HS-5 (cell line): Measurements from ENCODE around the gene RPS21.

Experiments used
- DNase-seq: peaks from one replicate; pipeline ENCODE4 v3.0.0-alpha.2; 2012; ENCODE audit warnings: low read depth

RPS21 gene

DNA sequence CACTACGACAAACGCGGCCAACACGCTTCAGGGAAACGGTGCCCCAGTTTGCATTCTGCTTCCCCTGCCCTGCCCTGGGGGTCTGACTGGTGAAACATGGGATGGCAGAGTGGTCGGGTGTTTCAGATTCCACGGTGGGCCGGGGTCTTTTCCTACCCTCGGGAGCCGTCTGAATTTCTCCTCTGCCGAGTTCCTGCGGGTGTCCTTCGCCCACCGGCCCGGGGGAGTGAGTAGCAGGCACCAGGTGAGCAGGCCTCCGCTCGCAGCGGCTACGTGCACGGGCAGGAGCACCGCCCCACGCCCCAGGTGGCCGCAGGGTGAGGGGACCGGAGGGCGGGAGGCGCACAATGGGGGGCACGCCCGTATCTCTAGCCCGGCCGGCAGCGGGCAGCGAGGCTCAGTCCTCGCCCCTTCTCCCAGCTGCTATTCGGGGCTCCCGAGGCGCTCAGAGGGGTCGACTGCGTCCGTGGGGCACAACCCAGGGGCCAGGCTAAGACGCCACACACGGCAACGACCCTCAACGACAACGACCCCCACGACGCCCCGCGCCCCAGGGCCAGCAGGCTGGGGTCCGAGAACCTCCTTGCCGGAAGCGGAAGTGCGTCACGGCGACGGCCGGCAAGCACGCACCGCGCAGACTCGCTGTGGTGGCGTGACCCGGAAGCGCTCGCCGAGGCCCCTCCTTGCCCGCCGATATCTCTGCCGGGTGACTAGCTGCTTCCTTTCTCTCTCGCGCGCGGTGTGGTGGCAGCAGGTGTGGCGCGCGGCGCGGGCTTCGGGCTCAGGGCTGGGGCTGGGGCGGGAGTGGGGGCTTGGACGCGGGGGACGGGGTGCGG lies at the start of gene RPS21:
Gene RPS21 (plus strand): TSS at position 721 of the 836 bp plus-strand sequence. CDS start 236 bp downstream, outside the sequence.
- peak; percentile 50 for DNase-seq

DNA sequence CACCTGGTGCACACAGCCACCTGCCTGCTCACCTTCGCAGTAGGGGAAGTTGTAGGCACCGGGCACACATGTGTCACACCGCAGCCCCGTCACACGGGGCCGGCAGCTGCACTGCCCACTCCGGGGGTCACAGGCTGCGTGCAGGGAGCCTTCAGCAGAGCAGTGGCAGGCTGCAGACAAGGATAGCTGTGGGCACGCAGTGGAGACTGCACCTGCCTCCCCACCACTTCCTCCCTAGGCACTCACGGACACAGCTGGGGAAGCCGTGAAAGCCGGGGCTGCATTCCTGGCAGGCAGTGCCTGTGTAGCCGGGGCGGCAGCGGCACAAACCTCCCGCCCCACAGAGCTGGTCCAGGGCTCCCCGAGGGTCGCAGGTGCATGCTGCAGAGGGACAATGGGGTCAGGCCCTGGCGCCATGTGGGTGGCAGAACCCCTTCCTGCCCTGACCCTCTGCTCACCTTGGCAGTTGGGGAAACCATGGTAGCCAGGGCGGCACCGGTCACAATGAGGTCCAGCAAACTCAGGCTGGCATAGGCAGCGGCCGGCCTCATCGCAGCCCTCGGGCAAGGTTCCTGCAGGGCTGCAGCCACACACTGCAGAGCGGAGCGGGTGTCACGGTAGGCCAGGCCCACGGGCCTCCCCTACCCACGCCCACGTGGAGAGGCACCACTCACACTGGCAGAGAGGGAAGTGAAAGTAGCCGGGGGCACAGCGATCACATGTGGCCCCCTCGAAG lies 49.2 kb upstream of the RPS21 start:
- no peak for DNase-seq

DNA sequence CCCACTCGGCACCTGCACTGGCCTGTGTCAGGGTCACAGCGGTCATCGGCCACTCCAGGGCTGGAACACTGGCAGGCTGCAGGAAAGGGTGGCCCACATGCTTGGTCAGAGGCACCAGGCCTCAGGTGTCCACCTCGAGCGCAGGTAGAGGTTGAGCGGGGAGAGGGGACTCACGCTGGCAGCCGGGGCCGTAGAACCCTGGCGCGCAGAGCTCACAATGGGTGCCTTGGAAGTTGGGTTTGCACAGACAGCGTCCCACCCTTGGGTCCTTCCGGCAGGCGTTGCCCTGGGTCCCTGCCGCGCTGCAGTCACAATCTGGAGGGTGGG lies 48.6 kb upstream of the RPS21 start:
- DNase-seq = no peak

DNA sequence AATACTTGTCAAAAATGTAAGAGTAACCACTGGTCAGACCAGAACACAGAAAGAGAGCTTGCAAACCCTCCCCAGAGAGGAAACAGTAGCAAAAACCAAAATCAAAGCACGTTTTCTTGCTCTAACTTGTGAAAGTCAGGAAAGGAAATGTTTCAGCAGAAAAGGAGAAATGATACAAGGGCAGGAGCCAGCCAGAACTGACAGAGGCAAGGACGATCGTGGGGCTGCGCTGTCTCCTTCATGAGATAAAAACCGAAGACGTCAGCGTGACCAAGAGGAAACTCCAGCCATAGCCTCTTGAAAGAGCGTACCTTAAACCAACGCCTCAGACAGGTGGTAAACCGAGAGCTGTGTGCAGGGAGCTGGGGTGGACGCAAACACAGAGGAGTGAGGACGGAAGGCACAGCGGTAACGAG lies 47.2 kb upstream of the RPS21 start:
- DNase-seq = no peak

DNA sequence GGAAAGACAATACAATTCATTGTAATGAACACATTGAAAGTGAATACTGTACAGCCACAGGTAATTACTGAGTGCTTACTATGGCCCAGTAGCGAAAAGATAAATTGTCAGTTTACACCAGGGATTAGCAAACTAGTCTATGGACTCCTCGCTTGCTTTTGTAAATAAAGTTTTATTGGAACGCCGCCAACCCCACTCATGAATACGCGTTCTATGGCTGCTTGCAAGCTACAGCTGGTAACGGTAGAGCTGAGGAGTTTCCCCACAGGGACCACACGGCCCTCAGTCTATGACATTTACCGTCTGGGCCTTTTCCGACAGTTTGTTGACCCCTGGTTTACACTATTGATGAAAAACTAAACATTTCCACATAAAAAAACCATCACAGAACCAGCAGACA lies 44.0 kb upstream of the RPS21 start:
- no peak for DNase-seq

DNA sequence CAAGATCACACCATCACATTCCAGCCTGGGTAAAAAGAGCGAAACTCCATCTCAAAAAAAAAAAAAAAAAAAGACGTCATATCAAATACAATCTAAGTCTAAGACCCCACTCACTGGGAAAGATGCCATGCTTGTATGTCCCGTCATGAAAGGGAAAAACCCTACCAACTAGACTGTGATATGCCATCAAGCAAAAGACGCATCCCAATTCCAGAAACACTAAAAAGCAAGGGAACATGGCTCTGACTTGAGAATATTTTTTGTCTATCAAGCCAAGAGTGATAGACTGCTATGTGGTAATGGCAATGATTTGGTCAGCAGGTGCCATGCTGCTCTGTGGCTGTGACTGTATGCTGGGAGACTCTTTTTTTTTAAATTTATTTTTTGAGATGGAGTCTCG lies 42.8 kb upstream of the RPS21 start:
- DNase-seq = no peak

DNA sequence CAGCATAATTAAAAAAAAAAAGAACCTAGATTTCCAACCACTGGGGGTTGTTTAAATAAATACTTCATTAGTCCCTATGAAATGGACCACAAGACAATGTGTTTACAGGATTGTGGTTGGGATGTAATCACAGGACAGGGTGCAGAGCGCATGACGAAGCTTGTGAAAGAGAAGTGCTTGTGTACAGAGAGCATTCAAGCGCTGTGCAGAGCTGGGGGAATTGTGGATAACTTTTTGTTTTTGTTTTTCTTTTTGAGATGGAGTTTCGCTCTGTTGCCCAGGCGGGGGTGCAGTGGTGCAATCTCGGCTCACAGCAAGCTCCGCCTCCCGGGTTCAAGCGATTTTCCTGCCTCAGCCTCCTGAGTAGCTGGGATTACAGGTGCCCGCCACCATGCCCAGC lies 42.1 kb upstream of the RPS21 start:
- no peak for DNase-seq

DNA sequence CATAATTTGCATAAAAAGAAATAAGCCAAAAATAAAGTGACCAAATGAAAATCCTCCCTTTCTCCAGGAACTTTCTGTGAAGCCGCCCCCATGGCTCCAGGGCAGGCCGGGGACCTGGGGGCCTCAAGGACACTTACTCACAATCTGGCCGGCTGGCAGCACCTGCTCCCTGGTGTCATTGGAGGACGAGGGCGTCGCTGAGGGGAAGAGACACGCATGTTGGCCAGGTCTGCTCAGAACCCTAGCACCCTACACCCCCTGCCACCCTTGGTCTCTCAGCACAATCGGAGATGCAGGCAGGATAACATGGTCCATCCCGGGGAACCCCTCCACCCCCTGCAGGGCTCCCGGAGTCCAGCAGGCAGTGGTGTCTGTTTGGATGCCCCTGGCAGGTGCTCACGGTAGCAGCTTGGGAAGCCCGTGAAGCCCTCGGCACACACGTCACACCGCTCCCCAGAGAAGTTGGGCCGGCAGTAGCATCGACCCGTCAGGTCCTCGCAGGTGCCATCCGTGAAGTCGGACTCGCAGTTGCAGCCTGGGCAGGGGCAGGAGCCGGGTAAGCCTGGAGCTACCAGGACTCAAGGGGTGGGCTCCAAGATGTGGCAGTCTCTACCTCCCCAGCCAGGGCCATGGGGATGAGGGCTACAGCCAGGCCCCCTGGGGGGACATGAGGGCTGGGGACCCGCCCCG lies 41.1 kb upstream of the RPS21 start:
- no peak for DNase-seq

DNA sequence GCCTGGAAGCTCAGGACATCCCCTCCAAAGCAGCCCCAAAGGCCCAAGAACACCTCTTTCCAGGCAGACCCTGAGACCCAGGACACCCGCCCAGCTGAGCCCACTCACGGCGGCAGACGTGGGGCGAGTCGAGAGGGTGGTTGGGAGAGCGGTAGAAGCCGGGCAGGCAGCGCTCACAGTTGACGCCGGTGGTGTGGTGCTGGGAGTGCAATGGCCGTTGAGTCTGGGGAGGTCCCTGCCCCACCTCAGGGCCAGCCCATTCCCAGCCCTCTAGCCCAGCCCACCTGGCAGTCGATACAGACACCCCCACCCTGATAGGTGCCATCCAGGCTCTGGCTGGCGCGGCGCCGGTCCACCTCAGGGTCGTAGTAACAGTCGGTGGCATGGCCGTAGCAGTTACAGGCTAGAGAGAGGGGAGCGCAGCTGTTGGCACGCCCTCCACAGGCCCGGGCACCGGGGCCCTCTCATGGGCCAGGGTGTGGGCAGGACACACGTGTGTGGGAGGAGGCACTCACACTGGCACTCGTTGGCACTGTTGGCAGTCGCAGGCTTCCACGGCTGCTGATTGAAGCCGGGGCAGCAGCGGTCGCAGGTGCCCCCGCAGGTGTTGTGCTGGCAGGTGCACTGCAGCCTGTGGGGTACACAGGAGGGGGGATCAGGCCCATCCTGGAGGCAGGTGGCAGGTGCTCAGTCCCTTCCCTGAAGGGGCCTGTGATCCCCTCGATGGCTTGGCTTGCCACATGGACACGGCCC lies 40.3 kb upstream of the RPS21 start:
- no peak for DNase-seq

DNA sequence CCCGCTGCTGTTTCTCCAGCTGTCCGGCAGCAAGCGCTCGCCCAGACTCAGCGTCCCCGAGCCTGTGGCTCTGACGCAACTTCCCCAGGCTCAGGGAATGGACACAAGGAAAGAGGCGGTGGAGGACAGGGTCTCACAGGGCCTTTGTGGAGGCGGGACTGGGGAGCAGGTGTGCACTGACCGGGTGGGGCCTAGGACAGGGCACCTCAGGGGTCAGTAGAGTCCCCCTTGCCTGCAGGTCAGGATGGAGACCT lies 39.8 kb upstream of the RPS21 start:
- DNase-seq = no peak

DNA sequence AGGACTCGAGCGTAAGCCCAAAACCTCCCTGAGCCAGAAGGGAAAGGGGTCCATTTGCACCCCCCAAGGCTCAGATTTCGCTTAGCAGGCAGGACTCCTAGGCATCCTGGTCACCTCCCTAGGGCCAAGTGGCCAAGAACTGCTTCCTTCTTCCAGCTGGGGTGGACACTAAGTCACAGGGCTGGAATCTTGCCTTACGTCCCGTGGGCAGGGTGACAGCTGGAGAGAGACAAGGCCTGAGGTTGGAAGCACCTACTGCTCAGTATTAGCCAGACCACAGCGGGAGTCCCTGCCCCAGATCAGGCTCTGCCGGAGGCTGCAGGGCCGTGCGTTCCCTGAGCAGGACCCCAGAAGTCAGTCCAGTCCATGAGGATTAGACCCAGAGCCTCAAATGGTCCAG lies 39.5 kb upstream of the RPS21 start:
- DNase-seq = no peak

DNA sequence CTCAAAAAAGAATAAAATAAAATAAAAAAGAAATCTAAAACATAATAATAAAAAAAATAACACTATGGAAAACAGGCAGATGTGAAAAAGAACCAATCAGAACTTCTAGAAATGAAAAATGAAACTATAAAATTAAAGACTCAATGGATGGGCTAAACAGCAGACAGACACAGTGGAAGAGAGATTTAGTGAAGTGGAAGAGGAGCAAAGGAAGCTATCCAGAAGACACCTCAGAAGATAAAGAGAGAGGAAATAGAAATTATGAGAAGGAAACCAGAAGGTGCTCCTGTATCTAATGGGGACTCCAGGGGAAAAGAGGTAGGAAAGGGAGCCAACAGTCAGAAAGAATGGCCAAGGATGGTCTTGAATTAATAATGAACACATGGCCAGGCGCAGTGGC lies 38.3 kb upstream of the RPS21 start:
- no peak for DNase-seq

DNA sequence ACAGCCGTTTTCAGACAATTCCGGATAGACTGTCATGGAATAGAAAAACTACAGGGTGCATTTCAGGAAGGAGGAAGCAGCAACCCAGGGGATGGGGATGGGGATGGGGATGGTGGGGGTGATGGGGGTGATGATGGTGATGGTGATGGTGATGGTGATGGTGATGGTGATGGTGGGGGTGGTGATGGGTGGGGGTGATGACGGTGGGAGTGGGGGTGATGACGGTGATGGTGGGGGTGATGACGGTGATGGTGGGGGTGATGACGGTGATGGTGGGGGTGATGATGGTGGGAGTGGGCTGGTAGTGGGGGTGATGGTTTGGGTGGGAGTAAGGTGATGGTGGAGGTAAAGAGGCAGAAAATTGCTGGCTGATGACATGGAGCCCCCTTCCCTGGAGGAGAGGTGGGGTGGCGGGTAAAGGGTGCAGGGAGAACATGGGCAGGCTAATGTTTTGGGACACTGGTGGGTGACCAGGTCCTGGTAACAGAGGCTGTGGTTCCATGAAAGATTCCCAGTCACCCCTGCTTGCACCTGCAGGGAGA lies 37.3 kb upstream of the RPS21 start:
- DNase-seq = no peak

DNA sequence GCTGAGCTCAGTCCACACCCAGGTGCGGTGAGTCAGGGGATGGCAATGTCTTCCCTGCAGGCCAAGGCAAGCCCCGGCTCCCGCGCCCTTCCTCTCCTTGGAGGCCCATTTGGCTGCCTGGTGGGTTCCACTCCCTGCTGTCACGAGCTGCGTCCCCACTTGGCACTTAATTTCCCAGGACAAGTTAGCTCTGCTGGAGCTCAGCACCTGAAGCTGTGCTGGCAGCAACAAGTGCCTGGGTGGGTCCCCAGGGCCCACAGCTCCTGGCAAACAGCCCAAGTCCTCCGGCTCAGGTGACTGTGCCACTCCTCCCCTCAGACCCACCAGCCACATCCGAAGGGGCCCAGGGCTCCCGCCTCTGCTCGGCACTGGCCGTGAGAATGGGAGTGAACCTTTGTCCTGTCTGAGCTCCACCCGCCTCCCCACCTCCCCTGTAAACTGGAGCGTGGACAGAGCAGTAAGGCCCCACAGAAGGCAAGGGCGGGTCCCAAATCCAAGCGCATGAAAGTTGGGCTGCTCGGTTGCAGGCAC lies 36.7 kb upstream of the RPS21 start:
- DNase-seq = no peak

DNA sequence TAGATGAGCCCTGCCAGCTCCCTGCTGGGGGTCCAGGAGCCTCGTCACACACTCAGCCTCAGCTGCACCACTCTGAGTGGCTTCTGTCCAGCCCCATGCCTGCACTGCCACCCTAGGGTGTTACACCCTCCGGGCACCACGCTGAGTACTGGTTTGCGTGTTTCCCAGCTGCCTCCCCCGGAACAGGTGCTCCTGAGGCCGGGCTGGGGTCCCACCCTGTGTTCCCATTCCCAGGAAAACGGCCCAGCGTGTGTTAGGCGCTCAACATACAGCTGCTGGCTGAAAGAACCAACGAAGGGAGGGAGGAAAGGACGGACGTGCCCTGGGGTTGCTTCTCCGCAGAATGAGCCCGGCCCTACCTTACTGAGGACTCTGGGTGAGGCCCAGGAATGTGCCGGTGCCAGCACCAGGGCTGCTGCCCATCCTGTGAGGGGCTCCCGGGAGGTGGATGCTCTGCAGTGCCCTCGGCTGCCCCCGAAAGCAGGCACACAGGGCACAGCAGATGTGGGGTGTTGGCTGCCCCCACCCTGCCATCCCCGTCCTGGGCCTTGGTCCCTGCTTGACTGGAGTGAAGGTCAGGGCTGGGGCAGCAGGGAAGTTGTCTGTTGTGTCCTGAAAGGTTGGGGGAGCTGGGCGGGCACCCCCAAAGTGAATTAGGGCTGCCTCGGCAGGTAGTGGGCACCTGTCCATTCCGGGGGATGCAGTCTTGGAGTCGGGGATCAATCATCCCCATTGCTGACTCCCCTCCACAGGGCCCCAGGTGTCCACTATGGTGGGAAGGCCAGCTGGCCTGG lies 36.1 kb upstream of the RPS21 start:
- DNase-seq = no peak

DNA sequence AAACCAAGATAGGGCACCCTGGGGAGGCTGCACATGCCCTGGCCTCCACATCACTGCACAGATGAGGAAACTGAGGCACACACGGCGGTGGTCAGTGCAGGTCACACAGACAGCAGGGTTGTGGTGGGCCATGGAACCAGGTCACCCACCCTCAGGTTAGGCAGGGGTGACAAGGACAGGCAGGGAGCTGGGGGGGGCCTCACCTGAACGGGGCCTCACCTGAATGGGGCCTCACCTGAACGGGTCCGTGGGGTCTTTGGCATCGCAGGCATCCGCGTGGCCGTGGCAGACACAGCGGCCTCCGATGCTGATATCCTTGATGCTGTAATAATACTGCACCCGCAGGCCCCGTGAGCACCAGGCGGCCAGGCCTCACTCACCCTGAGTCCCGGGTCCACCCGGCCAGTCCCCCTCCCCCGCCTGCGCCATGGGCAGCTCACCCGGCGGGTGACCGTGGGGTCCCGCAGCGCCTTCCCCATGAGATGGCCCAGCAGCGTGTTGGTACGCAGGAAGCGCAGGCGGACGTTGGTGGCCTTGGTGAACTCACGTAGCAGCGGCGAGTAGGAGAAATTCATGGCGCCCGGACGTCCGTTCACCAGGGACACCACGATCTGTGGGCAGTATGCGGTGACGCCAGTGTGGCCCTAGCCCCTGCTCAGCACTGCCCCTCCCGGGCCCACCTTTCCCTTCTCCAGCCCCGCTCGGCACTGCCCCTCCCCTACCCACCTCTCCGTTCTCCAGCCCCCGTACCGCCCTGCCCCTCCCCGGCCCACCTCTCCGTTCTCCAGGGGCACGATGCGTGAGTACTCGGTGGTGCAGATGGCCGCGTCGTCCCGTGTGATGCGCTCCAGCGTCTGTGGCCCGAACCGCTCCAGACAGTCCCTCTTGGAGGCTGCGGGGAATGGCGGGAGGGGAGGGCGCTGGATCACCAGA lies 35.2 kb upstream of the RPS21 start:
- no peak for DNase-seq

DNA sequence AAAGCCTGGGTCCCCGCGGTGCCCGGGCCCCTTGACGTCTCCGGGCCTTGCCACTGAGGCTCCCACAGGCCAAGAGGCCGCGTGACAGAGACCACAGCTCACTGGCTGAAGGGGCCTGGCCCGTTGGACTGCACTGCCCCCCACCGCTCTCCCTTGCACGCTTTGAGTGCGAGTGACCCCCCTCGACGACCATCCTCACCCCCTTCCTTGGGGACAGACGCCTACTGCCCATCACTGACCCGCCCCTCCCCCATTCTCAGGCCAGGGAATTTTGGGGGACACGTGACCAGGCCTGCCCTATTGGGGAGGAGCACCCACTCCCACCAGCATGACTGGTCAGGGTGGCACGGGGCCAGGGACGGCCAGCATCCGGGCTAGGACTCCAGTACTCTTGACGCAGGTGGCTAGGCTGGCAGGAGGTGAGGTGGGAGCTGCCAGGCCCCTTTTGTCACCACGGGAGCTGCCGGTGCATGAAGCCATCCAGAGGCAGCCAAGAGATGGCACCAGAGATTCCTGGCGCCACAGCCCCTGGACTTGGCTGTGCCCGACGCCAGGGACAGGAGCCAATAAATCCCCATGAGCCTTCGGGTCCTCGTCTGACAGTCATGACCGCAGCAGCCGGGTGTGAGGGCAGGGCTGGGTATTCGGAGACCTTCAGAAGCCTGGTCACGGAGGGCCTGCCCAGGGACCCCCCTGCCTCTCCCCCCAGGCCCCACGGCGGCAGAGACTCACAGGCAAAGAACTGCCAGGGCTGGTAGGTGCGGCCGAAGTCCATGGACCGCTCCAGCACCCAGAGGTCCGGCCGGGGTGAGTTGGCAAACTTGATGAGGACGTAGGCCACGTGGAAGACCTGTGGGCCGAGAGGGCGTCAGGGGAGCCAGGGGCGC lies 34.3 kb upstream of the RPS21 start:
- no peak for DNase-seq

DNA sequence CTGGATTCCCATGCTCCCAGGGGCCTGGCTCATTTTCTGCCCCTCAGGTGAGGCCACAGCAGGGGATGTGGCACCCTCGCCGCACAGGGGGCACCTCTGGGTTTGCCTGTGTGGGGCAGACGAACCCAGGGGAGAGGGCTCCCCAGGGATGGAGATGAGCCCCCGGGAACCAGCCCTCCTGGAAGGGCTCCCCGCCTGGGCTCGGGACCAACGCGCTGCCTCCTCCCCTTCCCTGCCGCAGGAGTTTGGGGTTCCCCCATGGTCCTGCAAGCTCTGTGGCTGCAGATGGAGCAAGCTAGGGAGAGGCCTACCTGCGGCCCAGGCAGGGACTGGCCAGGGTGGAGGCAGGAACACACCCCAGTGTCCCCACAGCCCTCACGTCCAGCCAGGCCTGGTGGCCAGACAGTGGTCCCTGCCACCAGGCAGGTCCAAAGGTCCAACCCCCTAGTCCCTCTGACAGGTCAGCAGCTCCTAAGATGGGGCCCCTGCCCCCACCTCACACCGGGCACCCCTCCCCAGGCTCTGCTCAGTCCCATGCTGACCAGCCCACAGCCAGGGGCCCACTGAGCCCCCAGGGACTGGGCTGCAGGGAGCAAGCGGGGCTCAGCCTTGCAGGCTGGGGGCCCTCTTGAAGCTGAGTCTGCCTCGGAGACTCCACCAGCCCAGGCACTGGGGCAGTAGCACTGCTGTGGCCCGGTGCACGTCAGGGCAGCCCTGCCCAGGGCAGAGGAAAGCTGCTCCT lies 33.4 kb upstream of the RPS21 start:
- no peak for DNase-seq
